GM21390 (cell line): ENCODE results near the gene DUSP22.
A peak's percentile ranks its signal among the peaks of the same experiment; 100 is the strongest.

Source experiments
- ATAC-seq: cut with Tn5 transposase; IDR thresholded peaks from one replicate; pipeline ENCODE4 v1.9.1; 2021; ENCODE audit not compliant: unreplicated experiment

DUSP22 gene

GRCh38 chr6:336159-337114 is 44.1 kb downstream of the DUSP22 start:
- peak; percentile 42 for ATAC-seq

- ATAC-seq = no peak
Observed at GRCh38 chr6:337805-338368, 45.6 kb downstream of the DUSP22 start.

- ATAC-seq = no peak
Observed at GRCh38 chr6:338815-339262, 46.6 kb downstream of the DUSP22 start.

GRCh38 chr6:339480-339879 is 47.2 kb downstream of the DUSP22 start:
- no peak for ATAC-seq

DNA sequence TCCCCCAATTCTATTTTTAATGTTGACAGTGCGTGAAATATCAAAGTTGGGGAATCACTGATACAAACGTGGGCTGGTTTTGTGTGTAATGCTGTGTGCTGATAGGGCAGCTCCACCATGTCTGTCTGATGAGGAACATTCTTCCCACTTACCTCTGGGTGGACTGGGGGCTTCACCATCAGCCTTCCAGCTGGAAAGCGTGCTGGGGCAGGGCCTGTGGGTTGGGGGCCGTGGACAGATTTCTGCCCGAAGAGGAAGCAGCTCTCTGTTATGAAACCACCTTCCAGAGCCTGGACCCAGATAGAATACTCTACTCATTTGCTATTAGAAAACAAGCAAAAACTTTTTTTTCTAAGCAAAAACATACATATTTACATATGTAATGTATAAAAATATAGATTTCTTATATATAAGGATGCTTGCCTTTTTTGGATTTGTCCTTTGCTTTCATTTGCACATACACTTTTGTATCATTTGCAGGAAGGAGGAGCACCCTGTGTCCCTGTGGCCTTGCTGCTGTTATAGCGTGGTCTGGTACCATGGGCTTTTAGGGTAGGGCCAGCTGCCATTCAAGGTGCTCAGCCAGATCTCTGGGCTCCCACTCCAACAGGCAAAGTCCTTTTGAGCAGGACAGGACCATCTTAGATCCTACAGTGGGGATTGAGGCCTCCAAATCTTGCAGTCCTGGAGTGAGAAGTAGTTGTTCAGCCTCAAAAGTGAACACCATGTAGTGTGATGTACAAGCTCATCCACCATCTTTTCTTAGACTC is 48.1 kb downstream of the DUSP22 start:
- no peak for ATAC-seq

DNA sequence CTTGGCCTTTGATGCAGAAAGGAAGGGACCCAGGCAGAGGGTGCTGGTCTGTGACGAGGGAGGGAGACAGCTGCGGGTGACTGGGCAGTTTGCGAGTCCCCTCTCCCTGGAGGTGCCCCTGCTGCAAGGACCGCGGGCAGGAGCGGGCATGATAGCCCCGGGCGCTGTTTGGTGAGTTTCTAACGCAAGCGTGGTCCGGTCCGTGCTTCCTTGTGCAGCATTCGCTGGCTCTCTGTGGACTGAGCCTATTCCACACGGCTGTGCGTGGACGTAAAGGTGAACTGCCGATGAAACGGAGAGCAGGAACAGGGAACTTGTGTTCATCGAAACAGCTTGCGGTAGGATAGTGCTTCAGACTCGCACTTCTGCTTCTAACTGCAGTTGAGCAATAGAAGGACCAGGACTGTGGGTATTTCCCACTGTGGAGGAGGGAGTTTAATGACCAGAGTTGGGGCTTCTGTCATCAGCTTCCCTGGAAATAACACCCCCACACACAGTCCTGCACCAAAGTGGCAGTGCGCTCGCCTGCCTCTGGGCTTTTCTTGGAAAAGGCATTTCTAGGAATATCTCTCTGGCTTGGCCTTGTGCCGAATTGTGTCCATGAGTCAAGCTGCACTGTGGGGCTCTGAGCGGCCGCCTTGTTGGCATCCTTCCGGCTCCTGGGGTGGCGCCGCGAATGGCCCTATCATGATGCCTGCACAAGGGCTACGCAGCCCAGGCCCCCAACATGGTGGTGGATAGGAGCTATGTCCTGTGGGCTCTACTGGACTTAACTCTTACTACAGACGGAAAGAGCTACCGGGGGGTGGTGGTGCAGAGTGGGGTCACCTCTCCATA is 48.9 kb downstream of the DUSP22 start:
- ATAC-seq = peak; percentile 33

- peak; percentile 54 for ATAC-seq
Observed at GRCh38 chr6:341914-342831, 49.9 kb downstream of the DUSP22 start.

DNA sequence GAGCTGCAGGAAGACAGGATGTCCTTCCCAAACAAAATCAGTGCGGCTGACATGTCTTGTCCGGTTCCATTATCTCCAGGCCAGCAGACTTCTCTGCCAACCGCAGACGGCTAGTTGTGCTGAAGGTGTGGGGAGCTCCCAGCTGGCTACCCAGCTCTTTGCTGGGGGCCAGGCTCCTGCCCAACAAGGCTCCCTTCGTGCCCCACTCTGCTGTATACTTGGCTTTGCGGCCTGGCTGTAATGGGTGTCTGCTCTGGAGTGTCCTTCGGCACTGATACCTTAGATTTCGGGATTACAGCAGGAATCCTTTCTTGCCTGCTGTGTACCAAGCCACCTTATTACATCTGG is 50.5 kb downstream of the DUSP22 start:
- no peak for ATAC-seq

- ATAC-seq = no peak
Observed at GRCh38 chr6:343226-343935, 51.1 kb downstream of the DUSP22 start.

GRCh38 chr6:343960-344815 is 51.9 kb downstream of the DUSP22 start:
- no peak for ATAC-seq

- no peak for ATAC-seq
Observed at GRCh38 chr6:344816-345340, 52.6 kb downstream of the DUSP22 start.

DNA sequence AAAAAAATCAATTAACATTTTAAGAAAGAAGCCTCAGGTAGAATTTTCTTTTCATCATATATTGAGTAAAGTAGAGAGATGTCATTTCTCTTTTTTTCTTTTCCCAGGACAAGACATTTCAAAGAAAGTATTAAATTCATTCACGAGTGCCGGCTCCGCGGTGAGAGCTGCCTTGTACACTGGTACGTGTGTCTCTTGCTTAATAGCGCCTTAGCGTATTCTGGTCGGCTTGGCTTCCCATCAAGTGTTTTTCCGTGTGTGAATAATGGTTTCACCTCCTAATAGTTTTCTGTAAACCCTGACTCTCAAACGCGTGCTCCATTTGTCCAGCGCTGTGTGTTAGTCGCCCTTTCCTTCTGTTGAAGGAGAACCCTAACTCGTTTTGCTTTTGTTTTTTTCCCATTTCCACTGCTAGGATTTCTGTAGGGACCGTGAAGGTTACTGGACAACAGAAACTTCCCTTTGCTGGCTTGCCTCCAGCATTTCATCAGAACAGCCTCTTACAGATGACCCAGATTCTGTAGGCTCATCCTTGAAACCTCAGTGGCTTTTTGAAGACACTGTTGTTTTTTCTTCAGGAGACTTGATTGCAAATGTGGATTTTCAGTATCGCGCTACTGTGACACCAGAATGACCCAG is 53.6 kb downstream of the DUSP22 start:
- no peak for ATAC-seq

DNA sequence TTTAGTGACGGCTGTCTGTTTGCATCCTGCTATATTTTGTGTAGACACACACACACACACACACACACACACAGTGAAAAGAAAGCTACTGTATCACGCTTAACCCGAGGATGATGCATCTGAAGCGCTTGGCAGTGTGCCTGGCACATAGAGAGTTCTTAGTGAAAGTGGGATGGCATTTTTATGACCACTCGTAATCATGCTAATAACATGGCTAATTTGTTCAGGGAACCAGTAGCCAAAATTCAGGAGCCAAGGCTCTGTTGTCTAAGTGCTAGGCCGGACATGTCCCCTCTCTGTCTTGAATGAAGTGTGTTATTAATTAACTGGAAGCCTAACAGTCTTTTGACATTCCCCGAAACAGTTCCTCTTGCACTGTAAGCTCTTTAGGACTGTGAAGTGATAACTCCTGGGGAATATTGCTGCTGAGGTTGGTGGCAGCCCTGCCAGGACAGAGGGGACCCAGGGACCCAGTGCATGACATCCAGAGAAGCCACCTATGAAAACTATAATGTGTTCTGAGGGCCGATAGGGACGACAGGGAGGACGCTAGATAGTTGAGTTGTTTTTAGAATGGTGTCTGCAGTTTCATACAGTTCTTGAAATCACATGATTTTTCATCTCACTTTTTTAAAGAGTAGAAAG is 54.2 kb downstream of the DUSP22 start:
- ATAC-seq = no peak

DNA sequence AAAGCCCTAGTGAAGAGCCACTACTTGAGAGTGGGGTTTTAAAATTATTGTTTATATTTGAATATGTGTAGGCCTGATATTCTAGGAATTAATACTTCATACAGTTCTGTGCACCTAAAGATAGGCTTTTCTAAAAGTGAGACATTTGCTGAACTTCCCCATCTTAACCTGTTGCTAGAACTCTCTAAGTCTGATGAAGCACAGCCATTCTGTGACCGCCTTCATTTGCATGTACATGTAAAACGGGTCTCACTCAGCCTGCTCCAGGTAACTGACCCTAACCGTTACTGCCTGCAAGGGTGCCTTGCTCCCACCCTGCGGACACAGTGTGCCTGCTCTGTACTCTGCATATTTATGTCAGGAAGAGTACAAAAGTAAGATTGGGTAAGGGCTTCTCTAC is 54.9 kb downstream of the DUSP22 start:
- peak; percentile 86 for ATAC-seq

GRCh38 chr6:347951-348859 is 55.9 kb downstream of the DUSP22 start:
- ATAC-seq = no peak

- no peak for ATAC-seq
Observed at GRCh38 chr6:348860-349396, 56.6 kb downstream of the DUSP22 start.
